ENCODE data around the gene VSTM2B.

DNA sequence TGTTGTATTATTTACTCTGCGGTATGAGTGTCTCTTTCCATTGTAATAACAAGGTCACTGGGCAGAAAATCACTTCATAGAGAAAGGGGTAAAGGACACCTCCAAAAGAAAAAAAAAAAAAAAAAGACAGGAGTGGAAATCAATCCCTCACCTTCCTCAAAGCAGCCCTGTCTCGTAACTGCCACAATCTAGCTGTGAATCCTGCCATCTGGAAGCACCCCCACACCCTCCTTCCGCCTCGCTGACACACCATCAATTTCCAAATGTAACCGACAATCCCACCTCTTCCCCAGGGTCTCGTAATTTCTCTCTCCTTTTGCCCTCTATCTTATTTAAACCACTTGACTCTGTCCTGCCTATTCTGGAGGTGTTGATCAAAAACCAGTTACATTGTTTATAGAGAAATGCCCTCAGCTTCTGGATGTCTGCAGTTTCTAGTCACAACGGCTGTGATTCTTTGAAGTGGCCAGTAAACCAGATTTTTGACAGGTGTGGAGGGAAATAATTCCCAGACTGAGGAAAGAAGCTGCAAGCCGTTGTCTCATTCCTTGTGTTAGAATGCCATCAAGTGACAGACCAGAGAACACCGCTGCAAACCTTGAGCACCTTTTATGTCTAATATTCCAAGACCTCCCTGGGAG lies 71.2 kb downstream of the VSTM2B start:
- TF ChIP-seq CSDC2 (CRISPR knock-in tag; IDR thresholded peaks at IDR 0.05) (no peak), POU6F1 (CRISPR knock-in tag; IDR thresholded peaks at IDR 0.05; ENCODE audit: borderline replicate concordance, low read depth) (no peak), PPARA (CRISPR knock-in tag; IDR thresholded peaks at IDR 0.05; ENCODE audit: borderline replicate concordance) (no peak), ARNTL (CRISPR knock-in tag; IDR thresholded peaks at IDR 0.05; ENCODE audit: borderline replicate concordance, low read depth) (no peak), TOX (CRISPR knock-in tag; IDR thresholded peaks at IDR 0.05; ENCODE audit: borderline replicate concordance) (no peak), RARB (CRISPR knock-in tag; IDR thresholded peaks at IDR 0.05) (no peak), TSHZ2 (CRISPR knock-in tag; IDR thresholded peaks at IDR 0.05) (no peak), CREB5 (CRISPR knock-in tag; IDR thresholded peaks at IDR 0.05; ENCODE audit: low read depth) (no peak), ZFP3 (CRISPR knock-in tag; IDR thresholded peaks at IDR 0.05) (no peak)
- TF ChIP-seq, protein P1, sequence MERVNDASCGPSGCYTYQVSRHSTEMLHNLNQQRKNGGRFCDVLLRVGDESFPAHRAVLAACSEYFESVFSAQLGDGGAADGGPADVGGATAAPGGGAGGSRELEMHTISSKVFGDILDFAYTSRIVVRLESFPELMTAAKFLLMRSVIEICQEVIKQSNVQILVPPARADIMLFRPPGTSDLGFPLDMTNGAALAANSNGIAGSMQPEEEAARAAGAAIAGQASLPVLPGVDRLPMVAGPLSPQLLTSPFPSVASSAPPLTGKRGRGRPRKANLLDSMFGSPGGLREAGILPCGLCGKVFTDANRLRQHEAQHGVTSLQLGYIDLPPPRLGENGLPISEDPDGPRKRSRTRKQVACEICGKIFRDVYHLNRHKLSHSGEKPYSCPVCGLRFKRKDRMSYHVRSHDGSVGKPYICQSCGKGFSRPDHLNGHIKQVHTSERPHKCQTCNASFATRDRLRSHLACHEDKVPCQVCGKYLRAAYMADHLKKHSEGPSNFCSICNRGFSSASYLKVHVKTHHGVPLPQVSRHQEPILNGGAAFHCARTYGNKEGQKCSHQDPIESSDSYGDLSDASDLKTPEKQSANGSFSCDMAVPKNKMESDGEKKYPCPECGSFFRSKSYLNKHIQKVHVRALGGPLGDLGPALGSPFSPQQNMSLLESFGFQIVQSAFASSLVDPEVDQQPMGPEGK (CRISPR knock-in tag; IDR thresholded peaks at IDR 0.05; ENCODE audit: borderline replicate concordance), result no peak

Measured in SK-N-SH treated with all-trans-retinoic acid at 6 μM for 48 hours (cell line).